ENCODE data around the gene RUNX2. TPM values are rescaled to one million over a fixed set of nuclear protein-coding genes. Genes with fewer than 3 reads are reported as not detected.

Gene RUNX2
- total and polyA plus RNA-seq, 4 donors, result 0.09 to 1.5 (median 0.75) TPM

DNA sequence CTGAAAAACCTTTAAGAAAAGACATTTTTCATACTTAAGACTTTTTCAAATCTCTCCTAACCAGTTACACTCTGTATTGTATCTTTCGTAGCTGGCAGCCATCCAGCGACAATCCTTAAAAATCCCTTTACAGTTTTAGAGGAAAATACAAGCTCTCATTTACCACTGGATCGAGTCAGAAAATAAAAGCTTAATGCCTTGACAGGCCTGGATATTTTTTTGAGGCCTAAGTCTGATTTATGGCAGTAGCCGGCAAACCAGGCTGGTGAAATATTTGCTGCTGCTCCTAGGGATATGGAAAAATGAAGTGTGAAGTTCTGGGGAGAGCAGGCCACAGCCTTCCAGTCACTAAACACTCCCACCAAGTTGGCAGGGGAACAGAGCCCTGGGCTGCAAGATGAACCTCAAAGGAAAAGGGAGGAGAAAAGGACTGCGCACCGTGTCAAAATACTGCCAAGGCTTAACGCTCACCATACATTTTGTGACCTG, 262.6 kb downstream of the RUNX2 start:
- 84% methylated on average over 7 of the region's 7 CpGs for WGBS
- Histone ChIP-seq H3K9ac (ENCODE audit: low read depth in 1 of 2, low read length in 2 of 2) (no peak overlapping the region), H3K36me3 (ENCODE audit: control insufficient read depth in 4 of 4, insufficient read depth in 3 of 4, low read depth in 1 of 4, low read length in 3 of 4) (no peaks in the 10 kb centered on the region), H3K4me3 (ENCODE audit: low read depth in 1 of 3, low read length in 3 of 3) (no peak overlapping the region), H3K27me3 (ENCODE audit: control insufficient read depth in 4 of 4, insufficient read depth in 4 of 4, low read length in 3 of 4) (peaks cover 0 to 3% (median 1%) of the 10 kb centered on the region in 4 donors), H3K27ac (ENCODE audit: low read depth in 1 of 2, low read length in 2 of 2) (no peak overlapping the region), H3K4me1 (ENCODE audit: control insufficient read depth in 4 of 4, insufficient read depth in 4 of 4, low read length in 3 of 4) (no peaks in the 10 kb centered on the region), H3K9me3 (ENCODE audit: control insufficient read depth in 4 of 4, low read length in 3 of 4) (no peaks in the 10 kb centered on the region)
- no peak for TF ChIP-seq ATF3 (IDR thresholded peaks at IDR 0.05)
- TF ChIP-seq REST (IDR thresholded peaks at IDR 0.05), result no peak
- no peak for TF ChIP-seq EGR1 (IDR thresholded peaks at IDR 0.05; ENCODE audit: low read depth in 2 of 2)
- no peak for TF ChIP-seq RXRA (IDR thresholded peaks at IDR 0.05)
- TF ChIP-seq GABPA (IDR thresholded peaks at IDR 0.05 in 1 of 2, conservative IDR thresholded peaks at IDR 0.05 in 1 of 2), result no peak
- TF ChIP-seq HNF4G (IDR thresholded peaks at IDR 0.05), result no peak
- no peak for TF ChIP-seq FOXA2 (IDR thresholded peaks at IDR 0.05)
- no peak for TF ChIP-seq YY1 (IDR thresholded peaks at IDR 0.05)
- no peak for TF ChIP-seq HNF4A (conservative IDR thresholded peaks at IDR 0.05)
- TF ChIP-seq TAF1 (conservative IDR thresholded peaks at IDR 0.05), result no peak
- no peak for TF ChIP-seq JUND (IDR thresholded peaks at IDR 0.05)
- no peak for TF ChIP-seq RAD21 (IDR thresholded peaks at IDR 0.05)
- no peak for TF ChIP-seq ZBTB33 (IDR thresholded peaks at IDR 0.05)
- no peak for TF ChIP-seq FOXA1 (IDR thresholded peaks at IDR 0.05)
- TF ChIP-seq SP1 (IDR thresholded peaks at IDR 0.05), result no peak
- TF ChIP-seq CTCF (IDR thresholded peaks at IDR 0.05; ENCODE audit: low read depth, low read length, missing input control), result no peak
- no peak for DNase-seq (ENCODE audit: low spot score)

- Histone ChIP-seq H3K4me1 (ENCODE audit: control insufficient read depth in 4 of 4, insufficient read depth in 4 of 4, low read length in 3 of 4) (no peaks in the 10 kb centered on the region), H3K27me3 (ENCODE audit: control insufficient read depth in 4 of 4, insufficient read depth in 4 of 4, low read length in 3 of 4) (peaks cover 0 to 3% (median 1%) of the 10 kb centered on the region in 4 donors), H3K9ac (ENCODE audit: low read depth in 1 of 2, low read length in 2 of 2) (no peak overlapping the region), H3K36me3 (ENCODE audit: control insufficient read depth in 4 of 4, insufficient read depth in 3 of 4, low read depth in 1 of 4, low read length in 3 of 4) (no peaks in the 10 kb centered on the region), H3K4me3 (ENCODE audit: low read depth in 1 of 3, low read length in 3 of 3) (no peak overlapping the region), H3K27ac (ENCODE audit: low read depth in 1 of 2, low read length in 2 of 2) (no peak overlapping the region), H3K9me3 (ENCODE audit: control insufficient read depth in 4 of 4, low read length in 3 of 4) (no peaks in the 10 kb centered on the region)
- WGBS, result 92% methylated on average over 1 of the region's 1 CpG
- no peak for DNase-seq (ENCODE audit: low spot score)
- TF ChIP-seq CTCF (IDR thresholded peaks at IDR 0.05; ENCODE audit: low read depth, low read length, missing input control) (no peak), ATF3 (IDR thresholded peaks at IDR 0.05) (no peak), JUND (IDR thresholded peaks at IDR 0.05) (no peak), MAX (IDR thresholded peaks at IDR 0.05) (no peak), FOXA1 (IDR thresholded peaks at IDR 0.05) (no peak), EGR1 (IDR thresholded peaks at IDR 0.05; ENCODE audit: low read depth in 2 of 2) (no peak), RAD21 (IDR thresholded peaks at IDR 0.05) (no peak), YY1 (IDR thresholded peaks at IDR 0.05) (no peak)
These were observed 263.2 kb downstream of the RUNX2 start for GRCh38 chr6:45591306-45591705.

Data from liver (tissue), 9 donors.